NOMO-1 treated with dmso at 0.1 percent for 144 hours (cell line): Measurements from ENCODE around the gene SIL1.
"Not testable (repeated sequence)": the region's sequence is repeated elsewhere in the genome, so short reads cannot be mapped to it uniquely, and the experiment has no call there.

ENCODE experiments used
- DNase-seq: peaks from one replicate; lab custom pipeline; 2025; ENCODE audit not compliant: unreplicated experiment; lab: John Stamatoyannopoulos, UW

Gene SIL1

DNA sequence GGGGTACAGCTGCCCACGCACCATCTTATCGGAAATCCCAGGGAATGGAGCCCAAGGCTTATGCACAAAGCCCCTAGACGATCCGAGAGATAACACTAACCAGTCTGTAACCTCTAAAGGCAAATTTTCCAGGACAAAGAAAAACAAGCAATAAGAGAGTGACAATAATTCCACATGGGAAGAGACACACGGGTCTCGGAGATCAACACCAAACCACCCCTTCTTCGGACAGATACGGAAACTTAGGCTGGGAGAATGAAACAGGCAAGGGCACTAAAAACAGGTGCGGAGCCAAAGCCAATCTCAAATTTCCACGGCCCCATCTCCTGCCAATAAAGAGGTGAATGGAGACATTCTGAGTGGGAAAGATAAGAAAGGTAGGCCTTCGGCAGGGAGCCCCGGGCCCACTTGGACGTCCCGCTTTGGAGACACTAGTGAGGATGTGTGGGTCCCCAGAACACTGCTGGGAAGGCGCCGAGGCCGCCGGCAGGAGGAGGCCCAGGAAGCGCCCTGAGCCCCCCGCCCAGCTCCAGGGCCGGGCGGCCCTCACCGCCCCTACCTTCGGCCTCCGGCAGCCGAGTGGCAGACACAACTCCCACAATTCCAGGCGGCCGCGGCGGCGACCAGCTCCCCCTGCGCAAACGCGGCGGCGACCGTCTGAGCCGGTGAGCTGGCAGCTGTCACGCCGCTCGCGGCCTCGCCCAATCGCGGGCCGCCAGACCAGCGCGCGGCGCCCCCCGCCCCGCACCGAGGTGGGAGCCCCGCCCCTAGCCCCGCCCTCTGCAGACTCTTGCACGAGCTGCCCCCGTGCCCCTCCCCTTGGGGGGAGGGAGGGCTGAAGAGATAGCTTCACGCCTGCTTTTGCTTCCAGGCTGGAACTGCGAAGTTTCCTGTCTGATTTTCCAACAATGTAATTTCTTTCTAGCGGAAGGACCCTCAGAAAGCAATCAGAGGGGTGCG, at the start of gene SIL1:
Gene SIL1, minus strand, starts transcription at position 659 of the 960 bp plus-strand sequence. CDS start 70,525 bp downstream, outside the sequence.
- peak; percentile 83 for DNase-seq

DNA sequence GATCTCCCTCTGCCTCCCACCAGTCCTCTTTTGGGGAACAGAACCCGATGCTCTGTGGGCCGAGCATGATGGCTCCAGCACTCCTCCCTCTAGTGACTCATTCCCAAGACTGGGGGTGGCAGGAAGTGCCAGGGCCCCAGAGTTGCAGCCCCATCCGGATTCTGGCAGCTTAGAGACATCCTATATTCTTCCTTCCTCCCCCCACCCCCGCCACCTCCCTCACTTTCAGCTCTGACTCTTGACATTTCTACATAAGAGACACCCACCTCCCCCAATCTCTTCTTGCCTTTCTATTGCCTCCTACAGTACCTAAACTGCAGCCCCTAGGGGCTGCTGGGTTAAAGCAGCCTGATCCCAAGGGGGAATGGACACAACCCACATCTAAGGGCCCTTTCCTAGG, 48.2 kb upstream of the SIL1 start:
- peak; percentile 79 for DNase-seq

- DNase-seq = no peak
Observed at GRCh38 chr5:139245637-139246339, 47.6 kb upstream of the SIL1 start.

- no peak for DNase-seq
Observed at GRCh38 chr5:139243425-139243970, 45.3 kb upstream of the SIL1 start.

DNA sequence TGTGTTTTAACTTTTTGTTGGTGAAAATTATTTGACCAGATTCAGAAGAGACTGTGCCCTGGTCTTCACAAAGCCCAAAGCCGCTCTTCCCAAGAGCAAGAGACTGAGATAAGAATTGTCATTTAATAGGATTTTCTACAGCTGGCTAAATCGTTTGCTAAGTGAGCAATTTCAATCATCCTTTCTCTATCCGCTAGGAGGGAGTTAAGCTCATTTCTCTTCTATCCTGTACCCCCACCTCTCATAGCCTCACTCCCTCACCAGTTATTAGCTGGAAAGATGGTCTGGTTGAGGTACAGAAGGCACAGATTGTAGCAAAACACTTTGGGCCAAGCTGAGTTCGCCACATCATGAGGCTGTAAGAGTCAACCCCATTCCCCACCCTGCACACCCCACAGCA, 43.0 kb upstream of the SIL1 start:
- no peak for DNase-seq

DNA sequence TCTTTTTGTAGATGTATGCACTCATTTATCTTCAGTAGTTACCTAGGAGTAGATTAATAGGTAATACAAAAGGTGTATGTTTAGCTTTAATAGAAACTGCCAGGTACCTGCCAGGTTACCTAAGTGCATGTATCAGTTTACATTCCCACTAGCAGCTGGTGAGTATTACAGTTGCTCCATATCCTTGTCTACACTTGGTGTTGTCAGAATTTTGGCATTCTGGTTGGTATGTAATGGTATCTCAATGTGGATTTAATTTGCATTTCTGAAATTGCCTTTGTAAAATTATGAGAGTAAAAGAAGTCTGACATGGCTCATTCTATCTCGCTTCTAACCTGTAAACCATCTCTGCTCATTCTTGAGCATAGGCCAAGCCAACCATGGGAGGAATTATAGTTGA, 38.3 kb upstream of the SIL1 start:
- no peak for DNase-seq

- no peak for DNase-seq
Observed at GRCh38 chr5:139232147-139232724, 34.1 kb upstream of the SIL1 start.

DNA sequence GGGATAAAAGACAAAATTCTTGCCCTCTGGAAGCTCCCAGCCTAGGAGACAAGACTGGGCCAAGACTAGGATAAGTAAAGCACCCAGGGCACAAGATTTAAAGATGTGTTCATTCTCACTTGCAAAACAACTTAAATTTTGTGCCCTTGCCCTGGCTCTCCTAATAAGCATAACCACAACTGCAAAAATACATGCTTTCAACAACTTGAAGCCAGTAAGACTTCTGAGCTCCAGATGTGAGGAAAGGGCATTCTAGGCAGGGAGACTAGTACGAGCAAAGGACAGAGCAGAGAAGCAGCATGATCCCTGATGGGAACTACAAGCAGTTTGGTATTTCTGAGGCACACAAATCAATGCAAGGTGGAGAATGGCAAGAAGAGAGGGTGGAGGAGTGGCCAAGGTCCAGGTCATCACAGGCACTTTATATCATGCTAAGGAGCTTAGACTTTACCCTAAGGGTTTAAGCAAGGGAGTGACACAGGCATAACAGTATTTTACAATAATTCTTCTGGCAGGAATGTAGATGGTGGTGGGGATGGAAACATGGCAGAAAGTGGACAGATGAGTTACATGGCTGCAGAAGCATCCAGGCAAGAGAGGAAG, 30.1 kb upstream of the SIL1 start:
- no peak for DNase-seq

GRCh38 chr5:139226131-139226530, 28.0 kb upstream of the SIL1 start:
- DNase-seq = no peak

GRCh38 chr5:139223481-139223880, 25.3 kb upstream of the SIL1 start:
- DNase-seq = no peak

DNA sequence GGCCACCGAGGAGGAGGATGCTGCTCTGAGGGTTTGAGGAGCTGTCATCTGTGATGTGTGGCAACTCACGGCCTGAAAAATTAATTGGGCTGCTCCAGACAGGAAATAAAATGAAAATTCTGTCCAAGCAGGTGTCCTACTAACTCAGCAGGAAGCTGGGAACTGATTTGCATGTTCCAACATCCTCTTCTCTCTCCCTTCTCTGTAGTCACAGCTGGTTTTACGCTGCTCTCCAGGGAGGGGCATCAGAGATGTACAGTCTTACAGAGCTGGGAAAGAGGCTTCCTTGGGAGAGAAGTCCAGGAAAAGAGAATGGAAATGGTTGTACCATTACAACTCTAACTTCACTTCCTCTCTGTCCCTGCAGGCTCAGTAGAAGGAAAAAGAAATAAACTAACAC, 24.2 kb upstream of the SIL1 start:
- no peak for DNase-seq

GRCh38 chr5:139218038-139218437, 19.9 kb upstream of the SIL1 start:
- not testable (repeated sequence) for DNase-seq

DNA sequence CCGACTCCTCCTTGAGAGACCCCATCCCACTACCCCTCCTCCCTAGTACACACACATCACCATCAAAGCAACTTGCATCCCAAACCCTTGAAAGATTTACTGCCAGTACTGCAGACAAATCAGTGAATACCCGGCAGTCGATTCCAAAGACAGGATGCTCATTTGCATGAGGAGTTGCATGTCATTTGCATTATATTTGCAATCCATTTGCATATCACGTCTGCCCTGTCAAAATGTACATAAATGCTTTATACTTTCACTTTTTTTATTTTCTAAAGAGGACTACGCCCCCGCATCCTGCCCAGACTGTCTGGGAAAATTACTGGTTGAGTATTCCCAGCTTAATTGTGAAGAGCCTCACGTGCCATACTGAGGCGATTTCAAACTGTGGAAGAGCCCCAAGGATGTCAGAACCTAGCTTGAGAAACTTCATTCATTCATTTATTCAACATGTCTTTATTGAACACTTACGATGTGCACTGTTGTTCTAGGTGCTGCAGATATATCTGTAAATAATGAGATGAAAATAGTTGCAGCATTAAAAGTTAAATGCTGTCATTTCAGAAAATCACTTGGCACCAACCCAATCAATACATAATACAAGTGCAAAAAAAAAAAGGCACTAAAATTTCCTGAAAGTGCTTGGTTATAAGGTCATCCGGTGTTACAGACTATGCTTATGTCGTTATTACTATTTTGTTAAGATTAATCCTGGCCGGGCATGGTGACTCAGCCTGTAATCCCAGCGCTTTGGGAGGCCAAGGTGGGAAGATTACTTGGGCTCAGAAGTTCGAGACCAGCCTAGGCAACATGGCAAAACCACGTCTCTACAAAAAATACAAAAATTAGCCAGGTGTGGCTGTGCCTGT, 17.2 kb upstream of the SIL1 start:
- no peak for DNase-seq

DNA sequence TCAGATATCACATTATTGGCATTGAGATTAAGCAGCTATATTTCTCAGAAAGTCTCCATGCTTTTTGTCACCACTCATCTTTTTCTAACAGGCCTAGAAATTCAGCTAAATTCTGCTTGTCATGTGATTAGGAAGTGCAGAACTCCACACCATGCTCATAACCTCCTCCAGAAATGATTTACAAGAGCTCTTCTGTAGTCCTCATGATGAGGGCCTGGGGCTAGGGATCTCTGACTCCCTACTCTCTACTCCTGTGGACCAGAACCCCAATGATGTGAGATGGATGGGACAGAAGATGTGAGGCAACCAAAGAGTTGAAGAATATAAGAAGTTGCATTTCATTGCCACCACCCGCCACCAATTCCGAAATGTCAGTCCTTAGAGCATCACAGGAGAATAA, 16.5 kb upstream of the SIL1 start:
- no peak for DNase-seq

GRCh38 chr5:139212906-139213305, 14.7 kb upstream of the SIL1 start:
- DNase-seq = no peak

- no peak for DNase-seq
Observed at GRCh38 chr5:139212486-139212885, 14.3 kb upstream of the SIL1 start.

- no peak for DNase-seq
Observed at GRCh38 chr5:139210585-139210984, 12.4 kb upstream of the SIL1 start.

- no peak for DNase-seq
Observed at GRCh38 chr5:139207297-139208000, 9.3 kb upstream of the SIL1 start.

- DNase-seq = no peak
Observed at GRCh38 chr5:139205586-139205985, 7.4 kb upstream of the SIL1 start.

DNA sequence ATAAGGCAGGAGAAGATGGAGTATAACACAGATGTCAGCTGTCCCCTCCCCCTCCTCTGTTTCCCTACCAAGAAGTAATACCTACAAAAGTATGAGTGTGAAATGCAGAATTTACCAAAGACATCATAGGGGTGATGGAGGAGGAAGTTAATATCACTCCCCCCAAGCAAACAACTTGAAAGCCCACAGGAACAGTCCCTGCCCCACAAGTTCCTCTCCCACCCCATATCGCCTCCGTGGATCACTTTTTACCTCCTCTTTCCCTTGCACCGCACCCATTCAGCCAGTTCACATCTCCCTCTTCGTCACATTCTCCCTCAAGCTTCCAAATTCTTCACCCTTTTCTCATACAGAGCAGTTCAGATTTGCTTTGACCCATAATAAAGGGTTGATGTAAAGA, 7.0 kb upstream of the SIL1 start:
- DNase-seq = no peak
